RWPE1 (cell line): ENCODE measurements around the gene CLDN20.

ENCODE experiments used
- CTCF ChIA-PET: fragments of 350-600 bp; sonication (Branson Sonifier 250); formaldehyde crosslinking; extraction: SDS; loops from one replicate; lab custom pipeline; 2021; lab: Yijun Ruan, JAX
- POLR2A ChIA-PET: fragments of 400-600 bp; formaldehyde crosslinking; extraction: SDS; loops from one replicate; lab custom pipeline; 2020; ENCODE audit warnings: antibody characterized with exemption; ENCODE audit not compliant: low non-redundant PET; lab: Yijun Ruan, JAX
- DNase-seq: peaks from one replicate; pipeline ENCODE4 v3.0.0; 2012; ENCODE audit warnings: low spot score
- H3K27ac ChIP-seq: fragments of 450-650 bp; 2 replicates; pipeline ENCODE4 v1.5.1; 2017
- CTCF ChIP-seq: fragments of 450-650 bp; conservative IDR thresholded peaks from 2 replicates; pipeline ENCODE4 v1.5.1; 2017; ENCODE audit warnings: low read depth, mild to moderate bottlenecking

CLDN20 gene

GRCh38 chr6:155257796-155258195 lies 6.0 kb upstream of the CLDN20 start:
- DNase-seq: no peak
- no peak for TF ChIP-seq CTCF
- H3K27ac ChIP-seq: no peak overlapping the region
- ChIA-PET POLR2A (no interaction called here), CTCF (interaction anchor here (0.5 to 0.9 kb wide), 3 partner anchors 10 to 1460 kb away, joined by 3 to 4 read pairs (median 3); no protein-coding TSS in a partner anchor)

DNA sequence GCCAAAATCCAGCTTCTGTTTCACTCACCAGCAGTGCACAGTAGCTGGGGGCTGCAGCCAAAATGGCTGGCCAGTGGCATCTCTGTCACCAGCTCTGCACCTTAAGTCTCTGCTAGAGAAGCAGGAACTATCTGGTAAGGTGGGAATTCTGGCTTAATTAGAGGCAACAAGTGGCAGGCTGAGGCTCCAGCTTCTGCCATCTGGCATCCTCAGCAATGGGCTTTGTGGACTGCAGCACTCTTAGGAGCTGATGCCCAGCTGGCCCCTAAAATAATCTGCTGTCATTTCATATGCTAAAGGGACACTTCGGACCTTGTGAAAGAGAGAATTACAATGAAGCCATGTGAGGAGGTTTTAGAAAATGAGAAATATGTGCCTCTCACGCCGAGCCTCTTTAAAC lies 4.6 kb upstream of the CLDN20 start:
- no peak for DNase-seq
- no peak for TF ChIP-seq CTCF
- CTCF ChIA-PET: no interaction called here
- POLR2A ChIA-PET: no interaction called here
- no peak overlapping the region for H3K27ac ChIP-seq

DNA sequence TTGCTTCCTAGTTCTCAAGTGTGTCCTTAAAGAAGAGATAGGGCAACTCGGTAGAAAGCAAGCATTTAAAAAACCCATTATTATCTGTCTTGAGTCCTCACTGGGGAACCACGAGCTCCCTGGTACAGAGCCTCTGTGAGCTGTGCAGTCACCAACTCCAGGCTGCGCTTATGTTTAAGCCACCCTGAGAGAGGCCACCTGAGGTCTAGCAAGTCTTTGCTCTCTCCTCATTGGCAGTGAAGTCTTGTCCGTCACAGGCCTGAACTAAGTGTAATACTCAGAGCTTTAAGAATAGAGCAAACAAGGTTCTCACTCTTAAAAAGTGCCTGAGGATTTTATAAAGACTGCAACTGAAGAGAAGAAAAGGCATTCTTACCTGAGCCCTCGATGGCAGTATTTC lies 3.9 kb upstream of the CLDN20 start:
- no peak for TF ChIP-seq CTCF
- ChIA-PET CTCF (no interaction called here), POLR2A (no interaction called here)
- H3K27ac ChIP-seq: no peak overlapping the region
- no peak for DNase-seq

DNA sequence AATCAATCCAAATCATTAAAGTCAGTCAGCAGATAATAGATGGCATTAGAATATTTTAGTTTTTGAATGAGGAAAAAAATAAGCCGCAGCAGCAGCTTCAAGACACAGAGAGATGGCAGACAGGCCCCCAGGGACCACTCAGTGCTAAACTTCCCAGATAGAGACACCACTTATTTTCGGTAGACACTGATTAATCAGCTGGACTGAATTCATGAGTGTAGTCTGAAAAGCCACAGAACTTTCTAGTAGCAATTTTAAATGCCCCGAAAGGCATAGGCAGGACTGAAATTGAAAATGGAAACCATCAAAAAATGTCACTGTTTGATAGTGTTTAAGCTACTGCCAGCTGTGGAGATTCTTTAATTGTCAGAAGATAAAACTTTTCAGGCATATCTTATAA lies 3.1 kb upstream of the CLDN20 start:
- no peak for TF ChIP-seq CTCF
- CTCF ChIA-PET: interaction anchor here (1.1 kb wide), 1 partner anchor 328 kb away, joined by 4 read pairs; no protein-coding TSS in a partner anchor
- DNase-seq: no peak
- H3K27ac ChIP-seq: no peak overlapping the region
- POLR2A ChIA-PET: no interaction called here

DNA sequence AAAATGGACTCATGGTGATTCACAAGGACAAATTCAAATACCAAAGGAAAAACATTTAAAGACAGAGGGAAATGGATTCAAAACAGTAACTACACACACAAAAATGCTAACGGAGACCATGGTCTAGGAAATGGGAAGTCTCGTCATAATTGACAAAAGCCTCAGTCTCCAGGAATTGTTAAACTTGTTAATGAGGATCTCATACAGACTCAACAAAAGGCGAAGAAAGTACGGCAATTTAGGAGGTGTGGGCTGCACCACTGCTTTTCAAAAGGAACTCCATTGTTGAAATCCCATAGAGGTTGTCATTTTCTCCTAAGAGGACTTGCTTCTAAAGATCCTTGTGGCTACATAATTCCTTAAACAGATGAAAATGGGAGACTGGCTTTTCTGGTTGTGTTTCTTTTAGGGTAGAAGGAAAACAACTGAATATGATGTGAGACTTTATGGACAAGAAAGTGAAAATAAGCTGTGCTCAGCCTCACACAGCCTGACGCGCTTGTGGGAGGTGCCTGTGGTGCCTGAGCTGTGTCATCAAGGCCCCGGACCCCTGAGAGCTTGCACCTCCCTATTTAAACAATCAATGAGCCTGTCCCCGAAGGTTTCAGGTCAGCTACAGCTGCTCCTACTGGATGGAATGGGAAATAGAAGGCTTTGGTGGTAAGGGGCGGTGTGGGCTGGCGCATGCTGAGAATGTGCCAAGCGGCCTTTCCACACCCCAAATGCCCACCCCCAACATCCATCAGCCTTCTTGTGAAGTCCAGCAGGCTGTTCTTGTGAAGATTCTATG lies 2.5 kb upstream of the CLDN20 start:
- no peak for TF ChIP-seq CTCF
- DNase-seq: no peak
- ChIA-PET POLR2A (no interaction called here), CTCF (interaction anchor here (0.7 to 1.1 kb wide), 2 partner anchors 13 to 329 kb away, joined by 4 read pairs; no protein-coding TSS in a partner anchor)
- no peak overlapping the region for H3K27ac ChIP-seq

GRCh38 chr6:155262655-155263054 lies 1.2 kb upstream of the CLDN20 start:
- CTCF ChIA-PET: no interaction called here
- POLR2A ChIA-PET: no interaction called here
- TF ChIP-seq CTCF: no peak
- DNase-seq: no peak
- no peak overlapping the region for H3K27ac ChIP-seq
